Neural progenitor cell (in vitro differentiated cells): ENCODE measurements around the gene WDFY2. TPM values are rescaled to one million over a fixed set of nuclear protein-coding genes. Genes with fewer than 3 reads are reported as not detected.
A peak's percentile ranks its signal among the peaks of the same experiment; 100 is the strongest.

Source experiments
- DNase-seq: peaks from one replicate; pipeline ENCODE4 v3.0.0-alpha.2; 2016; ENCODE audit warnings: low spot score
- H2AFZ ChIP-seq: fragments of 200-600 bp; sonication (generic); replicated peaks from 2 replicates; pipeline ENCODE4 v1.6.1; 2016; ENCODE audit warnings: antibody characterized with exemption
- H3F3A ChIP-seq: fragments of 200-600 bp; sonication (generic); 2 replicates; pipeline ENCODE4 v1.6.1; 2016; ENCODE audit warnings: antibody characterized with exemption, low read depth
- H3K27ac ChIP-seq: fragments of 200-600 bp; sonication (generic); 2 replicates; pipeline ENCODE4 v1.5.1; 2016; ENCODE audit warnings: mild to moderate bottlenecking
- H3K27me3 ChIP-seq: fragments of 200-600 bp; sonication (generic); 2 replicates; pipeline ENCODE4 v1.6.1; 2016; ENCODE audit warnings: mild to moderate bottlenecking, moderate library complexity
- H3K36me3 ChIP-seq: fragments of 200-600 bp; sonication (generic); 2 replicates; pipeline ENCODE4 v1.5.1; 2016
- H3K4me1 ChIP-seq: fragments of 200-600 bp; sonication (generic); 2 replicates; pipeline ENCODE4 v1.6.1; 2016; ENCODE audit warnings: mixed run types
- H3K4me2 ChIP-seq: fragments of 200-600 bp; sonication (generic); 2 replicates; pipeline ENCODE4 v1.6.1; 2016
- H3K4me3 ChIP-seq: fragments of 200-600 bp; sonication (generic); 2 replicates; pipeline ENCODE4 v1.5.1; 2016
- H3K79me2 ChIP-seq: fragments of 200-600 bp; sonication (generic); 2 replicates; pipeline ENCODE4 v1.6.1; 2016; ENCODE audit warnings: low read depth
- H3K9ac ChIP-seq: fragments of 200-600 bp; sonication (generic); 2 replicates; pipeline ENCODE4 v1.6.1; 2016
- H3K9me3 ChIP-seq: fragments of 200-600 bp; sonication (generic); 2 replicates; pipeline ENCODE4 v1.5.1; 2016; ENCODE audit warnings: low read depth
- H4K20me1 ChIP-seq: fragments of 200-600 bp; sonication (generic); 2 replicates; pipeline ENCODE4 v1.6.1; 2016; ENCODE audit warnings: low read depth
- H3K27ac Mint-ChIP-seq: 3 replicates; pipeline ENCODE4 v1.8.0; 2021; ENCODE audit warnings: mixed read lengths
- H3K27me3 Mint-ChIP-seq: 2 replicates; pipeline ENCODE4 v1.8.0; 2022; ENCODE audit warnings: low read depth, mild to moderate bottlenecking, inconsistent platforms, moderate library complexity, mixed read lengths; ENCODE audit not compliant: insufficient read depth
- H3K36me3 Mint-ChIP-seq: 3 replicates; pipeline ENCODE4 v1.8.0; 2021; ENCODE audit warnings: mixed read lengths
- H3K4me1 Mint-ChIP-seq: 3 replicates; pipeline ENCODE4 v1.8.0; 2021; ENCODE audit warnings: mixed read lengths
- H3K4me3 Mint-ChIP-seq: 3 replicates; pipeline ENCODE4 v1.8.0; 2021; ENCODE audit warnings: mild to moderate bottlenecking, moderate library complexity, mixed read lengths
- H3K9me3 Mint-ChIP-seq: 3 replicates; pipeline ENCODE4 v1.8.0; 2020; ENCODE audit warnings: mixed read lengths
- EZH2 ChIP-seq: fragments of 200-600 bp; sonication (generic); IDR thresholded peaks from 2 replicates; pipeline ENCODE4 v1.6.1; 2017; ENCODE audit warnings: antibody characterized with exemption, mild to moderate bottlenecking, moderate library complexity
- EZH2phosphoT487 ChIP-seq: fragments of 200-600 bp; sonication (generic); IDR thresholded peaks from 2 replicates; pipeline ENCODE4 v1.6.1; 2017; ENCODE audit warnings: antibody characterized with exemption
- total RNA-seq: library from RNA; depleted of rRNA; stranded (reverse); fragments of >200 nt; gene quantifications from 2 replicates; pipeline ENCODE4 v1.2.3, GENCODE V29; 2015; ENCODE audit warnings: low replicate concordance
- TF ChIP-seq, protein P1 (sequence below): fragments of 200-600 bp; sonication (generic); IDR thresholded peaks from 2 replicates; pipeline ENCODE4 v1.5.1; 2017; ENCODE audit warnings: antibody characterized with exemption, mild to moderate bottlenecking

The WDFY2 gene
- total RNA-seq, 1 donor from 2014 or later = 18.3 TPM

DNA sequence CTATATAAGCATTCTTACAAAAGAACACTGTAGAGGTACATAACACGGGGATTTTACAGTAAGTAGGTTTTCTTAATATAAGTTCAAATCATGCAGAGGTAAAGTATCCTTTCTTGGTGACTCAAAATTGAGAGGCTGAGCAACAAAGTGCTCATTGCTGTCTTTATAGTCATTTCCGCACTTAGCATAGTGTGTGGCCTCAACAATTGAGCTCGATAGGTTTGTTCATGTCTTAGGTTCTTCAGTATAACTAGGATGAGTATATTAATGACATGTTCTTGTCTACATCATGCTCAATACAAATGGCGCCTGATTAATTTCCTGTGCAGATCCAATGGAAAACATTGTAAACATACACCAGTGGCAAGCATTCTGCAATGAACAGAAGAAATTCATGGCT, 1.4 kb downstream of the WDFY2 start:
- H2AFZ ChIP-seq = no peak overlapping the region
- Mint-ChIP-seq H3K27ac (peak overlapping the region; percentile 85), H3K9me3 (no peaks in the 10 kb centered on the region), H3K4me3 (peak overlapping the region; percentile 95), H3K27me3 (peaks cover 5% of the 10 kb centered on the region), H3K4me1 (peaks cover 57% of the 10 kb centered on the region), H3K36me3 (peaks cover 3% of the 10 kb centered on the region)
- no peak overlapping the region for H3K9ac ChIP-seq
- peaks cover 46% of the 10 kb centered on the region for H4K20me1 ChIP-seq
- H3K4me2 ChIP-seq = peak overlapping the region; percentile 82
- H3K4me3 ChIP-seq = peak overlapping the region; percentile 87
- TF ChIP-seq, protein P1, sequence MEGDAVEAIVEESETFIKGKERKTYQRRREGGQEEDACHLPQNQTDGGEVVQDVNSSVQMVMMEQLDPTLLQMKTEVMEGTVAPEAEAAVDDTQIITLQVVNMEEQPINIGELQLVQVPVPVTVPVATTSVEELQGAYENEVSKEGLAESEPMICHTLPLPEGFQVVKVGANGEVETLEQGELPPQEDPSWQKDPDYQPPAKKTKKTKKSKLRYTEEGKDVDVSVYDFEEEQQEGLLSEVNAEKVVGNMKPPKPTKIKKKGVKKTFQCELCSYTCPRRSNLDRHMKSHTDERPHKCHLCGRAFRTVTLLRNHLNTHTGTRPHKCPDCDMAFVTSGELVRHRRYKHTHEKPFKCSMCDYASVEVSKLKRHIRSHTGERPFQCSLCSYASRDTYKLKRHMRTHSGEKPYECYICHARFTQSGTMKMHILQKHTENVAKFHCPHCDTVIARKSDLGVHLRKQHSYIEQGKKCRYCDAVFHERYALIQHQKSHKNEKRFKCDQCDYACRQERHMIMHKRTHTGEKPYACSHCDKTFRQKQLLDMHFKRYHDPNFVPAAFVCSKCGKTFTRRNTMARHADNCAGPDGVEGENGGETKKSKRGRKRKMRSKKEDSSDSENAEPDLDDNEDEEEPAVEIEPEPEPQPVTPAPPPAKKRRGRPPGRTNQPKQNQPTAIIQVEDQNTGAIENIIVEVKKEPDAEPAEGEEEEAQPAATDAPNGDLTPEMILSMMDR = no peak
- TF ChIP-seq EZH2 = no peak
- TF ChIP-seq EZH2phosphoT487 = no peak
- H3K79me2 ChIP-seq = peaks cover 58% of the 10 kb centered on the region
- no peak for DNase-seq
- H3K36me3 ChIP-seq = no peaks in the 10 kb centered on the region
- no peaks in the 10 kb centered on the region for H3K27me3 ChIP-seq
- no peak overlapping the region for H3K27ac ChIP-seq
- H3K4me1 ChIP-seq = peaks cover 53% of the 10 kb centered on the region
- H3F3A ChIP-seq = peaks cover 42% of the 10 kb centered on the region
- no peaks in the 10 kb centered on the region for H3K9me3 ChIP-seq

DNA sequence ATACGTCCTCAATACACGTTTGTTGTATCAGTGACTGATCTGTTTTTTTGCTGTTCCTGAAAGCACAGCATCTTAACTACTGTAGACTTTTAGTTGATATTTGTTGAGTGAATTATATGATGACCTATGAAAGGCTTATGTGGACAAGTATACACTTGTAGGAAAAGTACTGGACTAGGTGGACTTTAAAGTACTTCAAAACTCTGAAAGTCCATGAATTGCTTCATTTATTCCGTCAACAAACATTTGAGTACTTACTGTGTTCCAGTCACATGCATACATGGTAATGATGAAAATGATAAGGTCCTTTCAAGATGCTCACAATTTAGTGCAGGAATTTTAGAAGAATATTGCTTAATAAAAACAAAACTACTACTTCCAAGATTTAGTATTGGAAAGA, 3.1 kb downstream of the WDFY2 start:
- H3K36me3 ChIP-seq = no peaks in the 10 kb centered on the region
- peaks cover 42% of the 10 kb centered on the region for H3F3A ChIP-seq
- no peak for DNase-seq
- peaks cover 74% of the 10 kb centered on the region for H3K79me2 ChIP-seq
- Mint-ChIP-seq H3K36me3 (peaks cover 3% of the 10 kb centered on the region), H3K27ac (no peak overlapping the region), H3K27me3 (peaks cover 5% of the 10 kb centered on the region), H3K9me3 (no peaks in the 10 kb centered on the region), H3K4me3 (peak overlapping the region; percentile 38), H3K4me1 (peaks cover 69% of the 10 kb centered on the region)
- H4K20me1 ChIP-seq = peaks cover 61% of the 10 kb centered on the region
- TF ChIP-seq EZH2 (no peak), EZH2phosphoT487 (no peak)
- TF ChIP-seq, protein P1 = no peak
- H3K9me3 ChIP-seq = no peaks in the 10 kb centered on the region
- H3K9ac ChIP-seq = no peak overlapping the region
- H3K4me3 ChIP-seq = no peak overlapping the region
- H2AFZ ChIP-seq = no peak overlapping the region
- H3K4me2 ChIP-seq = peak overlapping the region; percentile 82
- no peak overlapping the region for H3K27ac ChIP-seq
- peaks cover 56% of the 10 kb centered on the region for H3K4me1 ChIP-seq
- no peaks in the 10 kb centered on the region for H3K27me3 ChIP-seq

DNA sequence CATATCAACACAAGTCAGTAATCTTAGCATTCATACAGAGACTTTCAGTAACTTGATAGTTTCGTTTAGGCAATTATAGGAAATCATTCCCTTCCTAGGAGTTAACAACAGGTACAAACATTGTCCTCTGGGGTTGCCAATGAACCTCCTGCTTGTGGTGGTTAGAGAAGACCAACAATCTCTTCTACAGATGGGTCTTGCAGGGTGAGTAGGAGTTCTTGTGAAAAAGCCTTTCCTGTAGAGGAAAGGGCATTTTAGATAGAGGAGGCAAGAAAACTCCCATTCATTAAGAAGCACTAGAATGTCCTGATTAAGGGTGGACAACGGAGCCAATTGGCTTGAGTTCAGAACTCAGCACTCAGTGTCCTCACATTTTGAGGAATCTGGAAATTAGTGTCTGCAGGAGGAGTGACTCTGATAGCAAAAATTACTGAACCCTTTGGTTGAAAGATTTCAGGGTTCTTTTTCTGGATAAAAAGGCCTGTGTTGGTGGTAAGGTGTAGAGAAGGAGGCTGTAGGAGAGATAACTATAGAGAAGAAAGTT, 4.2 kb downstream of the WDFY2 start:
- no peak overlapping the region for H2AFZ ChIP-seq
- no peak overlapping the region for H3K9ac ChIP-seq
- peak overlapping the region; percentile 82 for H3K4me2 ChIP-seq
- H3K9me3 ChIP-seq = no peaks in the 10 kb centered on the region
- Mint-ChIP-seq H3K9me3 (no peaks in the 10 kb centered on the region), H3K27me3 (peaks cover 5% of the 10 kb centered on the region), H3K4me1 (peaks cover 59% of the 10 kb centered on the region), H3K4me3 (peak overlapping the region; percentile 18), H3K27ac (peak overlapping the region; percentile 54), H3K36me3 (peaks cover 3% of the 10 kb centered on the region)
- no peak for TF ChIP-seq EZH2
- TF ChIP-seq, protein P1 = no peak
- H3K36me3 ChIP-seq = no peaks in the 10 kb centered on the region
- peaks cover 56% of the 10 kb centered on the region for H3K4me1 ChIP-seq
- H3K27me3 ChIP-seq = no peaks in the 10 kb centered on the region
- H3F3A ChIP-seq = peaks cover 33% of the 10 kb centered on the region
- no peak overlapping the region for H3K4me3 ChIP-seq
- peaks cover 61% of the 10 kb centered on the region for H4K20me1 ChIP-seq
- peaks cover 86% of the 10 kb centered on the region for H3K79me2 ChIP-seq
- H3K27ac ChIP-seq = peak overlapping the region; percentile 38
- peak; percentile 8 for DNase-seq
